ENCODE data around the gene TMF1. TPM values are rescaled to one million over a fixed set of nuclear protein-coding genes. Genes with fewer than 3 reads are reported as not detected.

The TMF1 gene
- total RNA-seq, 1 experiment from 2014 or later, result 18.7 TPM

GRCh38 chr3:69095636-69096035 is 43.5 kb upstream of the TMF1 start:
- CTCF ChIA-PET, result no interaction called here
- no peak overlapping the region for H3K27ac ChIP-seq (ENCODE audit: low read length)
- no TSS peak for BruUV-seq (replicated peaks)
- no peak overlapping the region for H3K4me3 ChIP-seq (ENCODE audit: low read depth in 2 of 2, low read length in 2 of 2)
- in situ Hi-C loops (cut with HindIII; ENCODE audit: low pct_unique_long_range_greater_than_20kb, low sequenced_read_pairs), result no loop called here
- H3K27me3 ChIP-seq (ENCODE audit: control insufficient read depth, insufficient read depth, low read length), result no peaks in the 10 kb centered on the region
- POLR2A ChIA-PET, result no interaction called here
- H3K36me3 ChIP-seq (ENCODE audit: control insufficient read depth, insufficient read depth, low read length), result no peaks in the 10 kb centered on the region
- H3K4me1 ChIP-seq (ENCODE audit: control insufficient read depth, insufficient read depth, low read length), result no peaks in the 10 kb centered on the region
- no peak for TF ChIP-seq SIN3A (IDR thresholded peaks at IDR 0.05; ENCODE audit: borderline replicate concordance, insufficient read depth, low read depth, low read length)
- no peak for TF ChIP-seq TCF7L2 (IDR thresholded peaks at IDR 0.05; ENCODE audit: low read depth, low read length)
- TF ChIP-seq REST (IDR thresholded peaks at IDR 0.05; ENCODE audit: insufficient read depth in 1 of 2, low read depth in 2 of 2, low read length in 1 of 2), result no peak
- TF ChIP-seq CTCF (IDR thresholded peaks at IDR 0.05), result no peak
- no peak for TF ChIP-seq POLR2AphosphoS5 (IDR thresholded peaks at IDR 0.05; ENCODE audit: low read depth, low read length)
- DNase-seq (ENCODE audit: low read depth, low spot score) (no peak), ATAC-seq (no peak)
- intact Hi-C loops (cut with micrococcal nuclease; ENCODE audit: unreplicated experiment), result no loop called here
- H3K9me3 ChIP-seq (ENCODE audit: control insufficient read depth, insufficient read depth, low read depth, low read length), result no peaks in the 10 kb centered on the region

GRCh38 chr3:69094467-69095205 is 42.5 kb upstream of the TMF1 start:
- intact Hi-C loops (cut with micrococcal nuclease; ENCODE audit: unreplicated experiment) (no loop called here), in situ Hi-C loops (cut with HindIII; ENCODE audit: low pct_unique_long_range_greater_than_20kb, low sequenced_read_pairs) (no loop called here)
- no TSS peak for BruUV-seq (replicated peaks)
- Histone ChIP-seq H3K27ac (ENCODE audit: low read length) (no peak overlapping the region), H3K36me3 (ENCODE audit: control insufficient read depth, insufficient read depth, low read length) (no peaks in the 10 kb centered on the region), H3K4me3 (ENCODE audit: low read depth in 2 of 2, low read length in 2 of 2) (no peak overlapping the region), H3K27me3 (ENCODE audit: control insufficient read depth, insufficient read depth, low read length) (no peaks in the 10 kb centered on the region), H3K4me1 (ENCODE audit: control insufficient read depth, insufficient read depth, low read length) (peaks cover 6% of the 10 kb centered on the region), H3K9me3 (ENCODE audit: control insufficient read depth, insufficient read depth, low read depth, low read length) (no peaks in the 10 kb centered on the region)
- ChIA-PET CTCF (no interaction called here), POLR2A (no interaction called here)
- no peak for ATAC-seq
- TF ChIP-seq TCF7L2 (IDR thresholded peaks at IDR 0.05; ENCODE audit: low read depth, low read length) (no peak), CTCF (IDR thresholded peaks at IDR 0.05) (no peak), SIN3A (IDR thresholded peaks at IDR 0.05; ENCODE audit: borderline replicate concordance, insufficient read depth, low read depth, low read length) (no peak), REST (IDR thresholded peaks at IDR 0.05; ENCODE audit: insufficient read depth in 1 of 2, low read depth in 2 of 2, low read length in 1 of 2) (no peak), POLR2AphosphoS5 (IDR thresholded peaks at IDR 0.05; ENCODE audit: low read depth, low read length) (no peak)
- no peak for DNase-seq (ENCODE audit: low read depth, low spot score)
